PC-9 (cell line): ENCODE measurements around the gene ZFPM1.

Experiments
- CTCF ChIP-seq: fragments of 200-600 bp; sonication (generic); conservative IDR thresholded peaks from 2 replicates; pipeline ENCODE4 v1.6.1; 2017; ENCODE audit warnings: mixed run types, antibody characterized with exemption, mild to moderate bottlenecking, moderate library complexity
- EZH2 ChIP-seq: fragments of 200-600 bp; sonication (generic); IDR thresholded peaks from 2 replicates; pipeline ENCODE4 v1.8.0; 2017; ENCODE audit warnings: antibody characterized with exemption, low read depth

- TF ChIP-seq CTCF (no peak), EZH2 (no peak)
These were observed 58.0 kb downstream of the ZFPM1 start for GRCh38 chr16:88511060-88511459.
